Transverse colon (tissue), 4 donors: Measurements from ENCODE around the gene EML6.

Experiments used
- CTCF ChIP-seq, 5 experiments: fragments of 200-600 bp in 3 of 5; fragments of 450-650 bp in 2 of 5; sonication (generic) in 3 of 5; IDR thresholded peaks; 1 replicate in 2 of 5; 2 replicates in 3 of 5; pipeline ENCODE4 v1.5.1; 2016 to 2017; ENCODE audit warnings: antibody characterized with exemption in 5 of 5, inconsistent platforms in 3 of 5, mild to moderate bottlenecking in 2 of 5, moderate library complexity in 1 of 5
- EP300 ChIP-seq: sonication (generic); formaldehyde crosslinking; IDR thresholded peaks from one replicate; pipeline ENCODE4 v1.6.1; 2017; ENCODE audit warnings: antibody characterized with exemption, low read depth
- POLR2A ChIP-seq: fragments of 450-650 bp; IDR thresholded peaks from one replicate; pipeline ENCODE4 v1.6.1; 2016; ENCODE audit warnings: antibody characterized with exemption, mild to moderate bottlenecking, moderate library complexity
- POLR2AphosphoS5 ChIP-seq, 3 donors: sonication (generic); formaldehyde crosslinking; IDR thresholded peaks; one replicate each; pipeline ENCODE4 v1.6.1; 2016; ENCODE audit warnings: antibody characterized with exemption in 3 of 3

GRCh38 chr2:54920660-54921059, 197.2 kb downstream of the EML6 start:
- TF ChIP-seq POLR2A (no peak), CTCF (IDR thresholded peaks at IDR 0.05) (no peak), POLR2AphosphoS5 (IDR thresholded peaks at IDR 0.05) (no peak), EP300 (no peak)
